ENCODE data around the gene CCDC57. TPM values are rescaled to one million over a fixed set of nuclear protein-coding genes. Genes with fewer than 3 reads are reported as not detected.

CCDC57 gene
- total and polyA plus RNA-seq, 2 of the 4 experiments (the other 2 are of a cell fraction) = 7.3 to 31.3 TPM

- no peak overlapping the region for H2AK5ac ChIP-seq (ENCODE audit: low read depth, low read length)
- no peak overlapping the region for H3K4me2 ChIP-seq (ENCODE audit: low read depth, low read length)
- H3K56ac ChIP-seq (ENCODE audit: extremely low read depth, insufficient read depth, low read length) = no peak overlapping the region
- no peak overlapping the region for H3K18ac ChIP-seq (ENCODE audit: low read depth, low read length)
- dilution Hi-C loops (cut with HindIII; ENCODE audit: low sequenced_read_pairs, unreplicated experiment) = no loop called here
- no peaks in the 10 kb centered on the region for H3K27me3 ChIP-seq (ENCODE audit: control insufficient read depth, insufficient read depth, low read length)
- H2BK20ac ChIP-seq (ENCODE audit: low read depth, low read length) = no peak overlapping the region
- no peak overlapping the region for H3K27ac ChIP-seq (ENCODE audit: insufficient read depth, low read length)
- no peak overlapping the region for H2AK9ac ChIP-seq (replicated peaks; ENCODE audit: low read depth, low read length, poor library complexity)
- DNase-seq (no peak), ATAC-seq (ENCODE audit: low read depth) (no peak)
- peaks cover 21% of the 10 kb centered on the region for H3K36me3 ChIP-seq (ENCODE audit: control insufficient read depth, insufficient read depth, low read length)
- no peaks in the 10 kb centered on the region for H3K79me1 ChIP-seq (ENCODE audit: low read depth in 1 of 2, low read length in 2 of 2)
- no peak overlapping the region for H3K9ac ChIP-seq (ENCODE audit: low read depth, low read length)
- H2AFZ ChIP-seq (replicated peaks; ENCODE audit: low read length, poor library complexity) = no peak overlapping the region
- no peak overlapping the region for H3K4me3 ChIP-seq (ENCODE audit: insufficient read depth, low read depth, low read length)
- ChIA-PET CTCF (interaction anchor here (2.1 kb wide), 1 partner anchor 127 kb away, joined by 4 read pairs; no protein-coding TSS in a partner anchor), POLR2A (ENCODE audit: unreplicated experiment) (no interaction called here)
- H3K9me3 ChIP-seq (ENCODE audit: control insufficient read depth, insufficient read depth, low read length) = no peaks in the 10 kb centered on the region
- H4K91ac ChIP-seq (ENCODE audit: insufficient read depth, low read depth, low read length) = no peak overlapping the region
- no peaks in the 10 kb centered on the region for H3K4me1 ChIP-seq (ENCODE audit: control insufficient read depth, insufficient read depth, low read length)
- H4K5ac ChIP-seq (ENCODE audit: low read depth, low read length) = no peak overlapping the region
- H4K8ac ChIP-seq (ENCODE audit: low read depth in 2 of 2, low read length in 2 of 2) = no peak overlapping the region
- H3K14ac ChIP-seq (replicated peaks; ENCODE audit: low read depth, low read length) = no peak overlapping the region
- H2BK5ac ChIP-seq (ENCODE audit: low read depth, low read length, poor library complexity, severe bottlenecking) = no peak overlapping the region
- in situ Hi-C loops (cut with MboI; ENCODE audit: low sequenced_read_pairs) = loop anchor here (5.0 kb wide), 1 partner anchor 125 kb away; the partner anchor contains the start of gene RAC3
- H4K20me1 ChIP-seq (ENCODE audit: insufficient read depth, low read length) = no peaks in the 10 kb centered on the region
- intact Hi-C loops (cut with micrococcal nuclease) = loop anchor here (10.0 kb wide), 1 partner anchor 193 kb away; the partner anchor contains the start of gene NOTUM
- BruUV-seq (replicated peaks) = no TSS peak
- H3K4ac ChIP-seq (ENCODE audit: low read depth, low read length) = no peak overlapping the region
- H2BK15ac ChIP-seq (ENCODE audit: low read depth, low read length) = no peak overlapping the region
- H3K23ac ChIP-seq (ENCODE audit: low read depth, low read length) = no peak overlapping the region
- H2BK120ac ChIP-seq (ENCODE audit: low read depth, low read length) = no peak overlapping the region
- WGBS, 2 experiments (ENCODE audit: extremely low coverage in 2 of 2, insufficient read length in 1 of 2) = 86% methylated on average over 13 of the region's 36 CpGs; no CpG with 5 or more reads in 1 of the 2 experiments
- TF ChIP-seq BHLHE40 (IDR thresholded peaks at IDR 0.05; ENCODE audit: low read depth, low read length) (no peak), RFX5 (IDR thresholded peaks at IDR 0.05; ENCODE audit: low read depth, low read length) (no peak), CTCF (conservative IDR thresholded peaks at IDR 0.05; ENCODE audit: low read depth, low read length) (no peak), RAD21 (IDR thresholded peaks at IDR 0.05; ENCODE audit: low read length) (no peak), MXI1 (IDR thresholded peaks at IDR 0.05; ENCODE audit: borderline replicate concordance, low read depth, low read length) (no peak)
- no peaks in the 10 kb centered on the region for H3K9me1 ChIP-seq (ENCODE audit: insufficient read depth, low read length)
These were observed 55.3 kb downstream of the CCDC57 start for GRCh38 chr17:82157046-82158035.

Measured in IMR-90 (cell line).